Prostate gland (tissue), 2 donors: ENCODE results near the gene MSX1.

Experiments
- POLR2A ChIP-seq: fragments of 450-650 bp; IDR thresholded peaks from one replicate; pipeline ENCODE4 v1.6.1; 2016; ENCODE audit warnings: antibody characterized with exemption, mild to moderate bottlenecking
- TF ChIP-seq, protein P1 (sequence below), 4 experiments: fragments of 200-600 bp in 2 of 4; fragments of 450-650 bp in 2 of 4; sonication (generic) in 2 of 4; IDR thresholded peaks; 1 replicate in 3 of 4; 2 replicates in 1 of 4; pipeline ENCODE4 v1.5.1; 2016 to 2019; ENCODE audit warnings: antibody characterized with exemption in 4 of 4, mild to moderate bottlenecking in 2 of 4, moderate library complexity in 2 of 4

DNA sequence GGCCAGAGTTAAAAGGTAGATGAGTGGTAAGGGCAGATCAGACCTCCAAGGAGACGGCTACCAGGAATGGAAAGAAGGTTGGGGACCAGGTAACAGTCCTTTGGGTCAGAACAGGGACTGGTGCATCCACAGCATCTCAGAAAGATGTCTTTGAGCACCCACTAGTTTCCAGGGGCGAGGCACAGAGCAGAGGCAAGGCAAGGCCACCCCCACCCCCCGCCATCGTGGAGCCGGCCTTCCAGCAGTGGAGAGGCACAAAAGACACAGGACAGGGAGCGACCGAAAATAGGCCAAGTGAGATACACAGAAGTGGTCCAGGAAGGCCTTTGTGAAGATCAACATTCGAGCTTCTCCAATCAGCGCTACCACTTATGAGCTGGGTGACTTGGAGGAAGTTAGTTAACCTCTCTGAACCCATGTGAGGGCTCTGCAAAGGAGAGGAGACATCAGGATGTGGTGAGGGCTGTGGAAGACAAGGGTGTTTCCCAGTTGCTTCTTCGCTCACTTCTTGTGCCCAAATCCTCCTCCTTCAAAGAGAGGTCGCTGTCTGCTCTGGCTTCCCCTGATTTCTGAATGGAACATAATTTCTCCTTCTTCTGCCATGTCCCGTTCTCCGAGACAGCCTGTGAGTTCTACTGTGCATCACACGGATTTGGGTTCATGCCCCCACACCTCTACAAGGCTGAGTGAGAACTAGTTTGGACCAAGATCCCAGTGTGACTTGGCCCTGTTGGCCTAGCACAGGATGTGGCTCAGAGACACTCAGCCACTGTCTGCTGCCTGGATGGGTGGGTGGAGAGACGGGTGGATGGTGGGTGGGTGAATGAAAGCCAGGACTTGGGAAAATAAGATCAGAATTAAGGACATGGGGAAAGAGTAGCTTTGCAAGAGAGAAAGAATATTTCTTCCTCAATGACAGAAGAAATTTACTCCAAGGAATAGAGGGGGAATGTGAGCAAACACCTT, 16.7 kb upstream of the MSX1 start:
- TF ChIP-seq, protein P1, sequence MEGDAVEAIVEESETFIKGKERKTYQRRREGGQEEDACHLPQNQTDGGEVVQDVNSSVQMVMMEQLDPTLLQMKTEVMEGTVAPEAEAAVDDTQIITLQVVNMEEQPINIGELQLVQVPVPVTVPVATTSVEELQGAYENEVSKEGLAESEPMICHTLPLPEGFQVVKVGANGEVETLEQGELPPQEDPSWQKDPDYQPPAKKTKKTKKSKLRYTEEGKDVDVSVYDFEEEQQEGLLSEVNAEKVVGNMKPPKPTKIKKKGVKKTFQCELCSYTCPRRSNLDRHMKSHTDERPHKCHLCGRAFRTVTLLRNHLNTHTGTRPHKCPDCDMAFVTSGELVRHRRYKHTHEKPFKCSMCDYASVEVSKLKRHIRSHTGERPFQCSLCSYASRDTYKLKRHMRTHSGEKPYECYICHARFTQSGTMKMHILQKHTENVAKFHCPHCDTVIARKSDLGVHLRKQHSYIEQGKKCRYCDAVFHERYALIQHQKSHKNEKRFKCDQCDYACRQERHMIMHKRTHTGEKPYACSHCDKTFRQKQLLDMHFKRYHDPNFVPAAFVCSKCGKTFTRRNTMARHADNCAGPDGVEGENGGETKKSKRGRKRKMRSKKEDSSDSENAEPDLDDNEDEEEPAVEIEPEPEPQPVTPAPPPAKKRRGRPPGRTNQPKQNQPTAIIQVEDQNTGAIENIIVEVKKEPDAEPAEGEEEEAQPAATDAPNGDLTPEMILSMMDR (IDR thresholded peaks at IDR 0.05) = no peak
- no peak for TF ChIP-seq POLR2A
